Osteoblast (primary cell): ENCODE results near the gene TNFRSF4. TPM values are rescaled to one million over a fixed set of nuclear protein-coding genes. Genes with fewer than 3 reads are reported as not detected.

Experiments used
- DNase-seq: peaks from one replicate; pipeline ENCODE4 v3.0.0; 2011; ENCODE audit warnings: low spot score, mixed read lengths; ENCODE audit not compliant: insufficient read length; ENCODE audit errors: missing footprints
- H2AFZ ChIP-seq: 2 replicates; pipeline ENCODE4 v1.6.0; 2011; ENCODE audit warnings: mild to moderate bottlenecking, low read length
- H3K27ac ChIP-seq: 2 replicates; pipeline ENCODE4 v1.5.1; 2011; ENCODE audit warnings: mild to moderate bottlenecking, low read depth, low read length, moderate library complexity
- H3K27me3 ChIP-seq: 2 replicates; pipeline ENCODE4 v1.6.0; 2012; ENCODE audit warnings: mild to moderate bottlenecking, control low read depth, inconsistent platforms, low read length, moderate library complexity; ENCODE audit not compliant: insufficient read depth
- H3K36me3 ChIP-seq: 2 replicates; pipeline ENCODE4 v1.5.1; 2011; ENCODE audit warnings: mild to moderate bottlenecking, low read length, control low read depth, moderate library complexity; ENCODE audit not compliant: insufficient read depth
- H3K4me1 ChIP-seq: 2 replicates; pipeline ENCODE4 v1.5.1; 2011; ENCODE audit warnings: mild to moderate bottlenecking, low read length, control low read depth, moderate library complexity; ENCODE audit not compliant: insufficient read depth
- H3K4me2 ChIP-seq: 2 replicates; pipeline ENCODE4 v1.6.0; 2011; ENCODE audit warnings: mild to moderate bottlenecking, low read length; ENCODE audit not compliant: insufficient read depth
- H3K4me3 ChIP-seq: fragments of 200-600 bp; sonication (generic); 3 replicates; pipeline ENCODE4 v1.5.1; 2012; ENCODE audit warnings: mild to moderate bottlenecking, low read length, inconsistent platforms; ENCODE audit not compliant: insufficient read depth
- H3K79me2 ChIP-seq: 2 replicates; pipeline ENCODE4 v1.6.0; 2012; ENCODE audit warnings: mild to moderate bottlenecking, low read length, control low read depth, inconsistent platforms; ENCODE audit not compliant: insufficient read depth
- H3K9me3 ChIP-seq: 2 replicates; pipeline ENCODE4 v1.5.1; 2011; ENCODE audit warnings: low read depth, low read length, control low read depth
- H4K20me1 ChIP-seq: 2 replicates; pipeline ENCODE4 v1.6.0; 2012; ENCODE audit warnings: mild to moderate bottlenecking, low read length, control low read depth; ENCODE audit not compliant: insufficient read depth
- total RNA-seq: library from RNA; depleted of rRNA; stranded (reverse); fragments of >200 nt; gene quantifications from 2 replicates; pipeline ENCODE4 v1.2.3, GENCODE V29; 2012
- TF ChIP-seq, protein P1 (sequence below): IDR thresholded peaks from 2 replicates; pipeline ENCODE4 v1.5.1; 2011; ENCODE audit warnings: mild to moderate bottlenecking, low read depth, low read length, moderate library complexity; ENCODE audit errors: extremely low read depth

The TNFRSF4 gene
- total RNA-seq, 1 donor = under 0.01 TPM

- DNase-seq = peak; percentile 90
- Histone ChIP-seq H3K4me3 (no peak overlapping the region), H3K4me1 (no peaks in the 10 kb centered on the region), H3K27me3 (peaks cover 4% of the 10 kb centered on the region), H3K4me2 (no peak overlapping the region), H2AFZ (no peak overlapping the region), H3K36me3 (no peaks in the 10 kb centered on the region), H3K79me2 (no peaks in the 10 kb centered on the region), H3K27ac (no peak overlapping the region), H4K20me1 (no peaks in the 10 kb centered on the region), H3K9me3 (no peaks in the 10 kb centered on the region)
- TF ChIP-seq, protein P1, sequence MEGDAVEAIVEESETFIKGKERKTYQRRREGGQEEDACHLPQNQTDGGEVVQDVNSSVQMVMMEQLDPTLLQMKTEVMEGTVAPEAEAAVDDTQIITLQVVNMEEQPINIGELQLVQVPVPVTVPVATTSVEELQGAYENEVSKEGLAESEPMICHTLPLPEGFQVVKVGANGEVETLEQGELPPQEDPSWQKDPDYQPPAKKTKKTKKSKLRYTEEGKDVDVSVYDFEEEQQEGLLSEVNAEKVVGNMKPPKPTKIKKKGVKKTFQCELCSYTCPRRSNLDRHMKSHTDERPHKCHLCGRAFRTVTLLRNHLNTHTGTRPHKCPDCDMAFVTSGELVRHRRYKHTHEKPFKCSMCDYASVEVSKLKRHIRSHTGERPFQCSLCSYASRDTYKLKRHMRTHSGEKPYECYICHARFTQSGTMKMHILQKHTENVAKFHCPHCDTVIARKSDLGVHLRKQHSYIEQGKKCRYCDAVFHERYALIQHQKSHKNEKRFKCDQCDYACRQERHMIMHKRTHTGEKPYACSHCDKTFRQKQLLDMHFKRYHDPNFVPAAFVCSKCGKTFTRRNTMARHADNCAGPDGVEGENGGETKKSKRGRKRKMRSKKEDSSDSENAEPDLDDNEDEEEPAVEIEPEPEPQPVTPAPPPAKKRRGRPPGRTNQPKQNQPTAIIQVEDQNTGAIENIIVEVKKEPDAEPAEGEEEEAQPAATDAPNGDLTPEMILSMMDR = no peak
Observed at GRCh38 chr1:1181938-1182410, 32.0 kb downstream of the TNFRSF4 start.

- Histone ChIP-seq H3K27me3 (peaks cover 10% of the 10 kb centered on the region), H3K27ac (no peak overlapping the region), H3K4me3 (no peak overlapping the region), H3K4me1 (no peaks in the 10 kb centered on the region), H3K79me2 (no peaks in the 10 kb centered on the region), H3K36me3 (no peaks in the 10 kb centered on the region), H3K4me2 (no peak overlapping the region), H4K20me1 (no peaks in the 10 kb centered on the region), H3K9me3 (no peaks in the 10 kb centered on the region), H2AFZ (no peak overlapping the region)
- DNase-seq = peak; percentile 87
- TF ChIP-seq, protein P1 = no peak
Observed at GRCh38 chr1:1181129-1181937, 32.6 kb downstream of the TNFRSF4 start.

- H3K27ac ChIP-seq = no peak overlapping the region
- H3K27me3 ChIP-seq = peaks cover 16% of the 10 kb centered on the region
- H4K20me1 ChIP-seq = no peaks in the 10 kb centered on the region
- no peak overlapping the region for H2AFZ ChIP-seq
- H3K9me3 ChIP-seq = no peaks in the 10 kb centered on the region
- H3K4me2 ChIP-seq = no peak overlapping the region
- H3K4me3 ChIP-seq = no peak overlapping the region
- TF ChIP-seq, protein P1 = no peak
- no peaks in the 10 kb centered on the region for H3K4me1 ChIP-seq
- no peaks in the 10 kb centered on the region for H3K36me3 ChIP-seq
- no peaks in the 10 kb centered on the region for H3K79me2 ChIP-seq
- peak; percentile 87 for DNase-seq
Observed at GRCh38 chr1:1179983-1180861, 33.7 kb downstream of the TNFRSF4 start.
